ENCODE measurements around the gene CDCA5.

CDCA5 gene

GRCh38 chr11:65043881-65044501 is 39.8 kb downstream of the CDCA5 start:
- no peak for DNase-seq (ENCODE audit: low spot score)

- DNase-seq (ENCODE audit: low spot score): no peak
Observed at GRCh38 chr11:65042891-65043290, 40.9 kb downstream of the CDCA5 start.

GRCh38 chr11:65040847-65041622 is 42.8 kb downstream of the CDCA5 start, which contains the start of gene SAC3D1:
Gene SAC3D1, plus strand, starts transcription at chr11:65041210. Its CDS starts 83 bp downstream, at chr11:65041293.
- DNase-seq (ENCODE audit: low spot score): peak; percentile 98

GRCh38 chr11:65040520-65040846 is 43.4 kb downstream of the CDCA5 start:
- no peak for DNase-seq (ENCODE audit: low spot score)

- DNase-seq (ENCODE audit: low spot score): no peak
Observed at GRCh38 chr11:65036931-65037330, 46.9 kb downstream of the CDCA5 start.

GRCh38 chr11:65035579-65035978 is 48.3 kb downstream of the CDCA5 start:
- no peak for DNase-seq (ENCODE audit: low spot score)

GRCh38 chr11:65034423-65034822 is 49.4 kb downstream of the CDCA5 start:
- DNase-seq (ENCODE audit: low spot score): no peak

- DNase-seq (ENCODE audit: low spot score): no peak
Observed at GRCh38 chr11:65032216-65032615, 51.6 kb downstream of the CDCA5 start.
